Neutrophil (primary cell): ENCODE data around the gene UPF1.

Experiments used
- H3K27ac ChIP-seq: fragments of 200-600 bp; sonication (generic); 2 replicates; pipeline ENCODE4 v1.5.1; 2016; ENCODE audit warnings: mild to moderate bottlenecking, moderate library complexity
- H3K27me3 ChIP-seq: fragments of 200-600 bp; sonication (generic); 2 replicates; pipeline ENCODE4 v1.6.0; 2016; ENCODE audit warnings: mild to moderate bottlenecking
- H3K36me3 ChIP-seq: fragments of 200-600 bp; sonication (generic); 2 replicates; pipeline ENCODE4 v1.5.1; 2017
- H3K4me1 ChIP-seq, 2 experiments: fragments of 200-600 bp in 1 of 2; sonication (generic) in 1 of 2; 1 replicate in 1 of 2; 2 replicates in 1 of 2; pipeline versions ENCODE4 v1.5.1 to v1.6.1; 2013 to 2016; ENCODE audit warnings: low read depth in 1 of 2, low read length in 1 of 2, mild to moderate bottlenecking in 1 of 2, moderate library complexity in 1 of 2; ENCODE audit not compliant: control insufficient read depth in 1 of 2, insufficient read depth in 1 of 2
- H3K4me3 ChIP-seq, 2 experiments: fragments of 200-600 bp in 1 of 2; sonication (generic) in 1 of 2; 1 replicate in 1 of 2; 2 replicates in 1 of 2; pipeline ENCODE4 v1.5.1; 2013 to 2016; ENCODE audit warnings: low read depth in 1 of 2, low read length in 1 of 2, mild to moderate bottlenecking in 1 of 2, moderate library complexity in 1 of 2
- H3K9me3 ChIP-seq: fragments of 200-600 bp; sonication (generic); 2 replicates; pipeline ENCODE4 v1.5.1; 2016
- TF ChIP-seq, protein P1 (sequence below): fragments of 200-600 bp; sonication (generic); IDR thresholded peaks from 2 replicates; pipeline ENCODE4 v1.5.1; 2016; ENCODE audit warnings: antibody characterized with exemption

Gene UPF1

DNA sequence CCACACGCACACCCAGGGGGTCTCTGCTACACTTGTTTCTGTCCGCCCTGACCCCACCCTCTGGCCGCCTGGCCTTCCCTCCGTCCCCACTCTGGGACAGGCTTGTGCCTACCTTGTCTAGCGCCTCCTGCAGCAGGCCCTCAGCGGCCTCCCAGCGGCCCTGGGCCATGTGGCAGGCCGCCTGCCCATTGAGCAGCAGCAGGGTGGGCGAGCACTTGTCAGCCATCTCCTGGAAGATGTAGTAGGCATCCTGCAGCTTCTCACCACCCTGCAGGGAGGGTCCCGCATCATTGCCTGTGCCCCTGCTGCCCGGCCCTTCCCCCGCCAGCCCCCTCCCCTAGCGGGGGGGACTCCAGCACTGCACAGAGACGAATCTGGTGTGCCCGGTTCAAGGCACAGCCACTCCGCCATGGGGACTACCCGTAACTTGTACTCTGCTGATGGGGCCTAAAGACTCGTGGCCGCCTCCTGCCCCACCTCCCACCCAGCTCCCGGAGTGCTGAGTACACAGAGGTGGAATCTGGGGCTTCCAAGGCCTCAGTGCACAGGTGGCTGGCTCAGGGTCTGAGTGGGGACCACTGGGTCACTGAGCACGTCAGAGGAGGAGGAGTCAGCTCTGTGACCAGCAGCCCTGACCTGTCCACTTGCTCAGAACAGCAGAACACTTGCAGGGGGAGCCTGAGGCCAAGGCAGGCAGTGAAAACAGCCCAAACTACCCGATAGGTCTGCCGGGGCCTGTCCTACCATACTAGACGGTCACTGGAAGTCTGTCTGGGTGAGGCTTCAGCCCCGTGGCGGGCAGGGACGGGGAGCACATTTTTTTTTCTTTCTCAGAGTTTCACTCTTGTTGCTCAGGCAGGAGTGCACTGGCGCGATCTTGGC is 71.6 kb downstream of the UPF1 start:
- TF ChIP-seq, protein P1, sequence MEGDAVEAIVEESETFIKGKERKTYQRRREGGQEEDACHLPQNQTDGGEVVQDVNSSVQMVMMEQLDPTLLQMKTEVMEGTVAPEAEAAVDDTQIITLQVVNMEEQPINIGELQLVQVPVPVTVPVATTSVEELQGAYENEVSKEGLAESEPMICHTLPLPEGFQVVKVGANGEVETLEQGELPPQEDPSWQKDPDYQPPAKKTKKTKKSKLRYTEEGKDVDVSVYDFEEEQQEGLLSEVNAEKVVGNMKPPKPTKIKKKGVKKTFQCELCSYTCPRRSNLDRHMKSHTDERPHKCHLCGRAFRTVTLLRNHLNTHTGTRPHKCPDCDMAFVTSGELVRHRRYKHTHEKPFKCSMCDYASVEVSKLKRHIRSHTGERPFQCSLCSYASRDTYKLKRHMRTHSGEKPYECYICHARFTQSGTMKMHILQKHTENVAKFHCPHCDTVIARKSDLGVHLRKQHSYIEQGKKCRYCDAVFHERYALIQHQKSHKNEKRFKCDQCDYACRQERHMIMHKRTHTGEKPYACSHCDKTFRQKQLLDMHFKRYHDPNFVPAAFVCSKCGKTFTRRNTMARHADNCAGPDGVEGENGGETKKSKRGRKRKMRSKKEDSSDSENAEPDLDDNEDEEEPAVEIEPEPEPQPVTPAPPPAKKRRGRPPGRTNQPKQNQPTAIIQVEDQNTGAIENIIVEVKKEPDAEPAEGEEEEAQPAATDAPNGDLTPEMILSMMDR = no peak
- Histone ChIP-seq H3K27me3 (no peaks in the 10 kb centered on the region), H3K36me3 (peaks cover 92% of the 10 kb centered on the region), H3K4me1 (no peaks in the 10 kb centered on the region), H3K4me3 (no peak overlapping the region), H3K27ac (no peak overlapping the region), H3K9me3 (no peaks in the 10 kb centered on the region)

DNA sequence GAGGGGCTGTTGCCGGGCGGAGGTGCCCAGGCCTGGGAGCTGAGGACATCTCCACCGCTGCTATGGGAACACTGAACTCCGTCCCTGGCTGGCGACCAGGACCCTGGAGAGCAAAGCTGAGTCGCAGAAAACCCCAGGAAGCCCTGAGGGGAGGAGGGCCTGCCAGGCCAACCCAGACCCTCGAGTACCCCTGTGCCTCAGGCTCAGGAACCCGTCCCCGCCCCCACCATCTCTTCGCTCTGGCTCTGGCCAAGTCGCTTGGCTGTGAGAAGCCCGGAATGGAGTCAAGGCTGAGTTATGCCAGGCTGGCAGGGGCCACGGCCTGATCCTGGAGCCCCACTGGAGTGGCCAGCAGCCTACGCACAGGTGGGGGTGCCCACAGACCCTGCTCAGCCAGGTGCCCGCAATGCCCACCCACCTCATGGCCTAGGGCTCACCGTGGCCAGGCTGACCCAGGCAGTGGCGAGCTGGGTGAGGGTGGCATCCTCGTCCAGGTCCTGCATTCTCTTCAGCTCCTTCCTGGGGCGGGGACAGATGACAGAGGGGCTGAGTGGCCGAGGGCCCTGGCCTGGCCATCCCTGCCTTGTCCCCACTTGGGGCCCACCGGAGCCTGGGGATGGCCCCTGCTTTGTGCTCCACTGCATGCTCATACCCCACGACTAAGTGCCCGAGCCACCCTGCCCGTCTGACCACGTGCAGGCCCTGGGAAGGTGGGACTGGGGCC is 72.7 kb downstream of the UPF1 start:
- no peaks in the 10 kb centered on the region for H3K27me3 ChIP-seq
- H3K27ac ChIP-seq = no peak overlapping the region
- H3K4me1 ChIP-seq = no peaks in the 10 kb centered on the region
- TF ChIP-seq, protein P1 = no peak
- no peak overlapping the region for H3K4me3 ChIP-seq
- H3K9me3 ChIP-seq = no peaks in the 10 kb centered on the region
- peaks cover 92% of the 10 kb centered on the region for H3K36me3 ChIP-seq

DNA sequence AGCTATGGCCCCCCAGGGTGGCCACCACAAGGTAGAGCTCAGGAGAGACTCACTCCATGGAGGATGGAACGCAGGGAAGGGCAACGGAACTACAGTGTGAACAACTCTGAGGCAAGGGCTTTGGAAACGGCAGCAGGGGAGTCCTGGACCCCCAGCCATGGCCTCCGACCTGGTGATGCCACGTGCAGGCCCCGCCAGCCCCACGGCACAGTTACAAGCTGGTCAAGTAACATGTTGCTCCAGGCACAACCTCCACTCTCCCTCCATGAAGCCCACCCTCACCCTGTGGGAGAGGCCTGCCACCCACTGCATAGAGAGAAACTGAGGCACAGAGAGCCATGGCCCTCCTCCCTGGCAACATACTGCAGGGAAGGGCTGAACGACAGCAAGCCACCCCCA is 73.3 kb downstream of the UPF1 start:
- TF ChIP-seq, protein P1 = no peak
- no peaks in the 10 kb centered on the region for H3K4me1 ChIP-seq
- no peaks in the 10 kb centered on the region for H3K27me3 ChIP-seq
- H3K36me3 ChIP-seq = peaks cover 92% of the 10 kb centered on the region
- H3K27ac ChIP-seq = no peak overlapping the region
- no peaks in the 10 kb centered on the region for H3K9me3 ChIP-seq
- no peak overlapping the region for H3K4me3 ChIP-seq

DNA sequence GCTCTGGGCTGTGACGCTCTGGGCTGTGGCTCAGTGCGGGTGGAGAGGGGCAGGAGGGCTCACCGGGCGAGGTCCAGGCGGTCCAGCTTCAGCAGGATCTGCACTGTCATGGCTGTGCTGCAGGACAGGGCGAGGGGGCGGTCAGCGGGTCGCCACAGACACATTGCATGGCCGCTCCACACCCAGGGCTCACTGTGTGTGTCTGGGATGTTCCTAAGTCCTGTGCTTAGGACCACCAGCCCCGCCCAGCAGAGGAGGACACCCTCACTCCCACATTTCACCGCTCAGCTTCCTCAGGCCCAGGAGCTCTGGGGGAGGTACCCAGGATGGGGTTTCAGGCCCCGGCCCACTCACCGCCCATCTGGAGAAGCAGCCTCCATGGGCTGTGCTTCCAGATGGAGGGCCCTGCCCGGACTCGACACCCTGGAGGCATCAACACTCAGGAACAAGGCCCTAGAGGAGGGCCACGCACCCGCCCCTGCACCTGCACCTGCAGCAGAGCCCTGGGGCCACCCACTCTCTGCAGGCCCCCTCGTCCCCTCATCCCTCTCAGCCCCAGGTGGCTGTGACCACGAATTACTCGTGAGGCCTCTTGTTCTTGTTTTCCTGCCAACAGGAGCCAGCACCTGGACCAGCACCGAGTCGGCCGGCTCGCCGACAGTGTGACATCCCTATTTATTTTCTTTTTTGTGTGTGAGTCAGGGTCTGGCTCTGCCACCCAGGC is 73.9 kb downstream of the UPF1 start:
- Histone ChIP-seq H3K36me3 (peaks cover 92% of the 10 kb centered on the region), H3K4me3 (no peak overlapping the region), H3K9me3 (no peaks in the 10 kb centered on the region), H3K27ac (no peak overlapping the region), H3K4me1 (no peaks in the 10 kb centered on the region), H3K27me3 (no peaks in the 10 kb centered on the region)
- TF ChIP-seq, protein P1 = no peak

DNA sequence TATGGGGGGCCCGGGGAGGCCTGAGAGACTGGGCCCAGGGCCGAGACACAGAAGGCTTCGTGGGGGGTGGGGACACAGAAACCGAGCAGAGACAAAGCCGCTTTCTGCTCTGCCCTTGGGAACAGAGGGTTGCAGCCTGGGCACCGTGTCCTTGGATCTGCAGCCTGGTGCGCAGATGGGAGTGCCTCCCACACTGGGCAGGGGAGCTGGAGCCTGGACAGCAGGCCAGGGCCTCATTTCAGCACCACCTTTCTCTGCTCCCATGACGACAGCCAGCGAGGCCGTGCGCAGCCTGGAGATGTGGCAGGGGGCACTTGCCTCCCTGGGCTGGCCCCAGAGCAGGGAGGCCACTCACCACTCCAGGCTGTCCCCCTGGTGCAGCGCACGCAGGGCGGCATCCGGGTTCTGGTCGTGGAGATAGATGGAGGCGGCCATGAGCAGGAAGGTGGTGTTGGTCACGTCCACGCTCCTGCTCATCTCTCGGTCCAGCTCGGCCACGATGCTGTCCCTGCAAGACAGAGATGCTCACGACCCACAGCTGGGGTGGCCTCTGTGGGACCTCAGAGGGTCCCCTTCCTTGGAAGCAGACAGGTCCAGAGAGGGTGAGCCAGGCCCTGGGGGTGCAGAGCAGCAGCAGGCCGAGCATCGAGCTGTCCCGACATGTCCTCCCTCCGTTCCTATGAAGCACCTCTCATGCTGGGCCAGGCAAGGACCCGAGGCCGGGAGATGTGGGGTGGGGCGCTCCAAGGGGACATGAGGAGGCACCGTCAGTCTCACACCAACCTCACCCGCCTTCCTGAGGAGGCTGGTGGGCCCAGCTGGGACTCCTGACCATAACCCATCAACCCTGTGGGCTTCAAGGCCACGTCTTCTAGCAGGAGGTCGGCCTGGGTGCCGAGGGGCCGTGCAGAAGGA is 75.1 kb downstream of the UPF1 start:
- TF ChIP-seq, protein P1 = no peak
- Histone ChIP-seq H3K27ac (no peak overlapping the region), H3K27me3 (no peaks in the 10 kb centered on the region), H3K4me1 (no peaks in the 10 kb centered on the region), H3K9me3 (no peaks in the 10 kb centered on the region), H3K36me3 (peaks cover 89% of the 10 kb centered on the region), H3K4me3 (no peak overlapping the region)
